Tibial nerve (tissue), 4 donors: ENCODE results near the gene BRD3OS.

ENCODE experiments used
- CTCF ChIP-seq, 5 experiments: fragments of 200-600 bp in 3 of 5; fragments of 450-650 bp in 2 of 5; sonication (generic) in 3 of 5; IDR thresholded peaks; one replicate each; pipeline ENCODE4 v1.5.1; 2016 to 2019; ENCODE audit warnings: antibody characterized with exemption in 5 of 5, mild to moderate bottlenecking in 3 of 5, moderate library complexity in 2 of 5
- EP300 ChIP-seq, 2 donors: sonication (generic); formaldehyde crosslinking; IDR thresholded peaks; one replicate each; pipeline ENCODE4 v1.6.1; 2017; ENCODE audit warnings: antibody characterized with exemption in 2 of 2, mild to moderate bottlenecking in 1 of 2
- POLR2A ChIP-seq, 2 donors: fragments of 450-650 bp; IDR thresholded peaks; one replicate each; pipeline ENCODE4 v1.6.1; 2017; ENCODE audit warnings: antibody characterized with exemption in 2 of 2, mild to moderate bottlenecking in 2 of 2, moderate library complexity in 2 of 2

GRCh38 chr9:134028076-134028475 is 2.8 kb downstream of the BRD3OS start:
- no peak for TF ChIP-seq POLR2A (IDR thresholded peaks at IDR 0.05)
- no peak for TF ChIP-seq CTCF (IDR thresholded peaks at IDR 0.05)
- no peak for TF ChIP-seq EP300 (IDR thresholded peaks at IDR 0.05)
